Body of pancreas (tissue), 4 donors: ENCODE data around the gene CLEC4M. TPM values are rescaled to one million over a fixed set of nuclear protein-coding genes. Genes with fewer than 3 reads are reported as not detected.

Experiments
- ATAC-seq: fragments of 150-250 bp; one replicate; pipeline ENCODE4 v1.9.1; 2016
- DNase-seq, 4 donors: peaks; one replicate each; pipeline ENCODE4 v3.0.0-alpha.2; 2019
- H3K27ac ChIP-seq, 4 donors: fragments of 200-600 bp; sonication (generic); 1 replicate in 3 of 4; 2 replicates in 1 of 4; pipeline versions ENCODE4 v1.5.1 to v1.6.1; 2016 to 2019; ENCODE audit warnings: mild to moderate bottlenecking in 1 of 4, mixed read lengths in 1 of 4, moderate library complexity in 1 of 4
- H3K27me3 ChIP-seq, 2 donors: fragments of 200-600 bp; sonication (generic); one replicate each; pipeline ENCODE4 v1.6.0; 2016; ENCODE audit warnings: mild to moderate bottlenecking in 1 of 2
- H3K36me3 ChIP-seq, 2 donors: fragments of 200-600 bp; sonication (generic); replicated peaks in 1 of 2; 2 replicates each; pipeline ENCODE4 v1.5.1; 2016; ENCODE audit warnings: low read depth in 2 of 2; ENCODE audit not compliant: insufficient read depth in 1 of 2
- H3K4me1 ChIP-seq: fragments of 200-600 bp; sonication (generic); one replicate; pipeline ENCODE4 v1.6.0; 2016
- H3K4me3 ChIP-seq, 2 donors: fragments of 200-600 bp; sonication (generic); 1 replicate in 1 of 2; 2 replicates in 1 of 2; pipeline ENCODE4 v1.5.1; 2016 to 2019
- H3K9me3 ChIP-seq, 3 donors: fragments of 200-600 bp; sonication (generic); 1 replicate in 2 of 3; 2 replicates in 1 of 3; pipeline ENCODE4 v1.5.1; 2016
- POLR2A ChIP-seq, 3 donors: fragments of 450-650 bp; IDR thresholded peaks; one replicate each; pipeline ENCODE4 v1.6.1; 2016; ENCODE audit warnings: antibody characterized with exemption in 3 of 3, mild to moderate bottlenecking in 2 of 3
- WGBS, 2 donors: methylation state at CpG; one replicate each; pipeline ENCODE4 v1.1.5; 2017; 5-methylcytosine and 5-hydroxymethylcytosine counted together
- intact Hi-C: fragments of 100-400 bp; cut with DNase I; formaldehyde crosslinking; loops from one replicate; pipeline ENCODE4 v1.15.1; 2023
- total RNA-seq, 2 donors: library from RNA; depleted of rRNA; stranded (reverse); fragments of >200 nt; gene quantifications; one replicate each; pipeline ENCODE4 v1.1.0, GENCODE V29; 2016
- TF ChIP-seq, protein P1 (sequence below), 7 experiments: fragments of 450-650 bp in 4 of 7; fragments of 200-600 bp in 3 of 7; sonication (generic) in 3 of 7; IDR thresholded peaks; one replicate each; pipeline ENCODE4 v1.5.1; 2016 to 2019; ENCODE audit warnings: antibody characterized with exemption in 7 of 7

Gene CLEC4M
- total RNA-seq, 2 donors from 2014 or later: not detected

DNA sequence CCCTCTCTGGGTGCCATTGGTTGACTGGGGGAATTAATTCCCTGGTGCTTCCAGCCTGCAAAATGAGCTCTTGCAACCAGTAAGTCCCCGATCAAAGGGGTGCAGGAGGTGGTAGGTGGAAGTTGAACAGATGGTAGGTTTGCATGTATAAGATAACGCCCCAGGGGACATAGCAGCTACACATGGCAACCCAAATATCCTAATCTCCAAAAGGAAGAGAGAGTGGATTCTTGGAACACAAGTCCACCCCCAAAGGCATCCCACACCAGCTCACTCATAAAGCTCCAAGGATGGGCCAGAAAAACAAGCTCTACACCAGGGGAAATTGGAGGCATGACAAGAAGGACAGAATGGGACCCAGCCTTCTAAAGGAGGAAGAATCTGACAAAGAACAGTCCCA, 20.5 kb upstream of the CLEC4M start:
- TF ChIP-seq, protein P1, sequence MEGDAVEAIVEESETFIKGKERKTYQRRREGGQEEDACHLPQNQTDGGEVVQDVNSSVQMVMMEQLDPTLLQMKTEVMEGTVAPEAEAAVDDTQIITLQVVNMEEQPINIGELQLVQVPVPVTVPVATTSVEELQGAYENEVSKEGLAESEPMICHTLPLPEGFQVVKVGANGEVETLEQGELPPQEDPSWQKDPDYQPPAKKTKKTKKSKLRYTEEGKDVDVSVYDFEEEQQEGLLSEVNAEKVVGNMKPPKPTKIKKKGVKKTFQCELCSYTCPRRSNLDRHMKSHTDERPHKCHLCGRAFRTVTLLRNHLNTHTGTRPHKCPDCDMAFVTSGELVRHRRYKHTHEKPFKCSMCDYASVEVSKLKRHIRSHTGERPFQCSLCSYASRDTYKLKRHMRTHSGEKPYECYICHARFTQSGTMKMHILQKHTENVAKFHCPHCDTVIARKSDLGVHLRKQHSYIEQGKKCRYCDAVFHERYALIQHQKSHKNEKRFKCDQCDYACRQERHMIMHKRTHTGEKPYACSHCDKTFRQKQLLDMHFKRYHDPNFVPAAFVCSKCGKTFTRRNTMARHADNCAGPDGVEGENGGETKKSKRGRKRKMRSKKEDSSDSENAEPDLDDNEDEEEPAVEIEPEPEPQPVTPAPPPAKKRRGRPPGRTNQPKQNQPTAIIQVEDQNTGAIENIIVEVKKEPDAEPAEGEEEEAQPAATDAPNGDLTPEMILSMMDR (IDR thresholded peaks at IDR 0.05): no peak
- TF ChIP-seq POLR2A (IDR thresholded peaks at IDR 0.05): no peak
- DNase-seq (no peak), ATAC-seq (no peak)
- no peaks in the 10 kb centered on the region for H3K4me1 ChIP-seq
- H3K4me3 ChIP-seq: no peak overlapping the region
- H3K36me3 ChIP-seq: no peaks in the 10 kb centered on the region
- no peak overlapping the region for H3K27ac ChIP-seq
- 53 to 64% methylated on average over 2 of the region's 2 CpGs for WGBS, 2 donors
- intact Hi-C loops: no loop called here
- no peaks in the 10 kb centered on the region for H3K9me3 ChIP-seq
- no peaks in the 10 kb centered on the region for H3K27me3 ChIP-seq

DNA sequence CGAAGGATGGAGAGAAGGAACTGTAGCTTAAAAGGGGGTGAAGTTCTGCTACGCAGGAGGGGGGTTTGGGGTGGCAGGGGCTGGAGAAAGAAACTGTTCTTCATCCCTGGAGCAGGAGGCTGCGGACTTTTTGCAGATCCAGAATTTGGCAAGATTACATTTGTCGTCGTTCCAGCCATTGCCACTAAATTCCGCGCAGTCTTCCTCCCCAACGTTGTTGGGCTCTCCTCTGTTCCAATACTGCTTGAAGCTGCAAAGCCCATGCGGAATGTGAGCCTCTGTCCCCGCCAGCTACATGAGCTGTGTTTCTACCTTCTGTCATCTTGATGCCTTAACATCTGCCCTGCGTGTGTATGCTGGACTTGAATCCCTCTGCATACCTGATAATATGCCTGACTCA, 20.1 kb upstream of the CLEC4M start:
- 63 to 71% methylated on average over 11 of the region's 11 CpGs for WGBS, 2 donors
- no peak overlapping the region for H3K4me3 ChIP-seq
- no peaks in the 10 kb centered on the region for H3K4me1 ChIP-seq
- no peak for TF ChIP-seq POLR2A (IDR thresholded peaks at IDR 0.05)
- TF ChIP-seq, protein P1 (IDR thresholded peaks at IDR 0.05): no peak
- no peaks in the 10 kb centered on the region for H3K9me3 ChIP-seq
- ATAC-seq (no peak), DNase-seq (no peak)
- intact Hi-C loops: no loop called here
- no peaks in the 10 kb centered on the region for H3K36me3 ChIP-seq
- no peak overlapping the region for H3K27ac ChIP-seq
- no peaks in the 10 kb centered on the region for H3K27me3 ChIP-seq

GRCh38 chr19:7743425-7743841, 19.6 kb upstream of the CLEC4M start:
- H3K4me3 ChIP-seq: no peak overlapping the region
- no peak for ATAC-seq
- no peaks in the 10 kb centered on the region for H3K36me3 ChIP-seq
- no peak overlapping the region for H3K27ac ChIP-seq
- WGBS, 2 donors: 52 to 58% methylated on average over 2 of the region's 2 CpGs
- no peaks in the 10 kb centered on the region for H3K9me3 ChIP-seq
- no peak for TF ChIP-seq POLR2A (IDR thresholded peaks at IDR 0.05)
- TF ChIP-seq, protein P1 (IDR thresholded peaks at IDR 0.05): no peak
- DNase-seq: no peak
- no peaks in the 10 kb centered on the region for H3K4me1 ChIP-seq
- no peaks in the 10 kb centered on the region for H3K27me3 ChIP-seq
- intact Hi-C loops: no loop called here

GRCh38 chr19:7744199-7744786, 18.8 kb upstream of the CLEC4M start:
- Histone ChIP-seq H3K36me3 (no peaks in the 10 kb centered on the region), H3K27ac (no peak overlapping the region), H3K27me3 (no peaks in the 10 kb centered on the region), H3K4me3 (no peak overlapping the region), H3K4me1 (no peaks in the 10 kb centered on the region), H3K9me3 (no peaks in the 10 kb centered on the region)
- no peak for ATAC-seq
- intact Hi-C loops: no loop called here
- DNase-seq: no peak
- 40 to 53% methylated on average over 5 of the region's 5 CpGs for WGBS, 2 donors
- TF ChIP-seq, protein P1 (IDR thresholded peaks at IDR 0.05): no peak
- TF ChIP-seq POLR2A (IDR thresholded peaks at IDR 0.05): no peak
